Measurements from ENCODE around the gene CTSC.
"Not testable (repeated sequence)": the region's sequence is repeated elsewhere in the genome, so short reads cannot be mapped to it uniquely, and the experiment has no call there.

Gene CTSC

DNA sequence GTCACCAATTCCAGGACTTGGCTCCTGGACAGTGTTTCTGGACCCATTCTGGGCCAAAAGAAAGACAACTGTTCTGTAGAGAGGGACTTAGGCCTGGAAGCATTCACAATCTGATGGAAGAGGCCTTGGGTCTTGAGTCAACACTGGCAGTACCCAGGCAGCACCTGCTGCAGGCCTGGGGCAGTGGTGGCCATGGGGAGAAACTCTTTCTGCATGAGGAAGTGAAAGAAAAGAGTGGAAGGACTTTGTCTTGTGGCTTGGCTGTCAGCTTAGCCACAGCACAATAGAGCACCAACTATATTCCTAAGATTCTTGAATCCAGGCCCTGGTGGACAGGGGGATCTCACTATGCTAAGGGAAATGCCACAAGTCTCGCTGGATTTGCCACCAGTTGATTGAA lies 70.6 kb downstream of the CTSC start:
- TF ChIP-seq POLR2A (IDR thresholded peaks at IDR 0.05; ENCODE audit: low read depth, low read length), result no peak
- no peak for DNase-seq (ENCODE audit: insufficient read length, low spot score)
- no peak for FAIRE-seq

GRCh38 chr11:88266157-88266556 lies 71.4 kb downstream of the CTSC start:
- FAIRE-seq (no peak), DNase-seq (ENCODE audit: insufficient read length, low spot score) (no peak)

DNA sequence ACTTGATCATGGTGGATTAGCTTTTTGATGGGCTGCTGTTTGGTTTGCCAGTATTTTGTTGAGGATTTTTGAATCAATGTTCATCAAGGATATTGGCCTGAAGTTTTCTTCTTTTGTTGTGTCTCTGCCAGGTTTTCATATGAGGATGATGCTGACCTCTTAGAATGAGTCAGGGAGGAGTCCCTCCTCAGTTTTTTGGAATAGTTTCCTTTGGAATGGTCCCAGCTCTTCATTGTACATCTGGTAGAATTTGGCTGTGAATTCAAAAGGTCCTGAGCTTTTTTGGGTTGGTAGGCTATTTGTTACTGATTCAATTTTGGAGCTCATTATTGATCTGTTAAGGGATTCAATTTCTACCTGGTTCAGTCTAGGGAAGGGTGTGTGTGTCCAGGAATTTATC lies 78.1 kb downstream of the CTSC start:
- DNase-seq (ENCODE audit: insufficient read length, low spot score), result no peak
- no peak for TF ChIP-seq POLR2A (IDR thresholded peaks at IDR 0.05; ENCODE audit: low read depth, low read length)
- FAIRE-seq, result no peak

More at GRCh38 chr11:88266157-88266556, 71.4 kb downstream of the CTSC start:
- no peak for TF ChIP-seq POLR2A (IDR thresholded peaks at IDR 0.05; ENCODE audit: low read depth, low read length)

GRCh38 chr11:88252208-88252607 lies 85.3 kb downstream of the CTSC start:
- DNase-seq (ENCODE audit: insufficient read length, low spot score) (no peak), FAIRE-seq (no peak)
- TF ChIP-seq POLR2A (IDR thresholded peaks at IDR 0.05; ENCODE audit: low read depth, low read length), result no peak

- DNase-seq (ENCODE audit: insufficient read length, low spot score) (no peak), FAIRE-seq (no peak)
- TF ChIP-seq POLR2A (IDR thresholded peaks at IDR 0.05; ENCODE audit: low read depth, low read length), result no peak
Measured at GRCh38 chr11:88250566-88251242, 86.8 kb downstream of the CTSC start.

GRCh38 chr11:88249706-88250105 lies 87.8 kb downstream of the CTSC start:
- no peak for TF ChIP-seq POLR2A (IDR thresholded peaks at IDR 0.05; ENCODE audit: low read depth, low read length)
- FAIRE-seq, result no peak
- DNase-seq (ENCODE audit: insufficient read length, low spot score), result no peak

GRCh38 chr11:88246696-88247095 lies 90.8 kb downstream of the CTSC start:
- TF ChIP-seq POLR2A (IDR thresholded peaks at IDR 0.05; ENCODE audit: low read depth, low read length), result no peak
- no peak for DNase-seq (ENCODE audit: insufficient read length, low spot score)
- no peak for FAIRE-seq

DNA sequence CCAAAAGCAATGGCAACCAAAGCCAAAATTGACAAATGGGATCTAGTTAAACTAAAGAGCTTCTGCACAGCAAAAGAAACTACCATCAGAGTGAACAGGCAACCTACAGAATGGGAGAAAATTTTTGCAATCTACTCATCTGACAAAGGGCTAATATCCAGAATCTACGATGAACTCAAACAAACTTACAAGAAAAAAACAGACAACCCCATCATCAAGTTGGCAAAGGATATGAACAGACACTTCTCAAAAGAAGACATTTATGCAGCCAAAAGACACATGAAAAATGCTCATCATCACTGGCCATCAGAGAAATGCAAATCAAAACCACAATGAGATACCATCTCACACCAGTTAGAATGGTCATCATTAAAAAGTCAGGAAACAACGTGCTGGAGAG lies 92.0 kb downstream of the CTSC start:
- FAIRE-seq; DNase-seq (ENCODE audit: insufficient read length, low spot score): not testable (repeated sequence)

All from H54 (cell line).